DMS53 (cell line): Measurements from ENCODE around the gene XPR1.
A peak's percentile ranks its signal among the peaks of the same experiment; 100 is the strongest.
"Not testable (repeated sequence)": the region's sequence is repeated elsewhere in the genome, so short reads cannot be mapped to it uniquely, and the experiment has no call there.

Experiments
- DNase-seq: peaks from one replicate; lab custom pipeline; 2025; lab: John Stamatoyannopoulos, UW

Gene XPR1

DNA sequence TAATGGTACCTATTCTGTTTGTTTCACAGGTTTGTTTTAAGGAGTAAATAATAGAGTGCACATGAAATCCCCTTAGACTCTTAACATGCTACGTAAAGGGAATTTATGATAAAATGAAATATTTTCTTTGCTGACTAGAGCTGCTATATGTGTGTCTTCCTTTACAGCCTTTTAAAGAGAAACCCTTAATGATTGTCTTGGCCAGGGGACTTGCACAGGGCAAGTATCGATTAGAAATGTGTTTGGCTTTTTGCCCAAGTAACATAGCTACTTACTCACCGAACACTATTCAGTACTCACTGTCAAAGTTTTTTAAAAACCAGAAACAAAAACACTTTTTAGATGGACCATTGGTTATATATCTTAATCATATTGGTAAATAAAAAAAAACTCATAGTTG, 209.6 kb downstream of the XPR1 start:
- no peak for DNase-seq

DNA sequence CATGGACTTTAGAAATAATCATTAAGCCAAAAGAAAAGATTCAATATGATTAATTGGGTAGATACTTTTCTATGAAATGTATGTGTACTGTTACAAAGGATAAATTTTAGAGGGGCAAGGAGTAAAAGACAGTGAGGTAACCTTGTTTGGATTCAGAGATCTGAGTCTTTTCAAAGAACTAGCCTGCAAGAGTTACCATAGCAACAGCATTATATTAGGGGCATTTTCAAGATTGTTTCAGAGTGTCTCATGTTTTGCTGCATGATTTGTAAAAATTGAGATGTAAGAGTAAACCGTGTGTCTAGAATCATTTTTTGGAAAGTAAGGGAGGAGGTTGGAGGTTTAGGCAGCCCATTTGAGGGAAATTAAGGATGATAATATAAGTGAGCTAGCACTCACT, 210.2 kb downstream of the XPR1 start:
- DNase-seq, result peak; percentile 7

GRCh38 chr1:180842491-180843275, 210.9 kb downstream of the XPR1 start:
- peak; percentile 36 for DNase-seq

GRCh38 chr1:180845352-180845751, 213.5 kb downstream of the XPR1 start:
- no peak for DNase-seq

GRCh38 chr1:180848191-180848590, 216.4 kb downstream of the XPR1 start:
- DNase-seq, result peak; percentile 28

DNA sequence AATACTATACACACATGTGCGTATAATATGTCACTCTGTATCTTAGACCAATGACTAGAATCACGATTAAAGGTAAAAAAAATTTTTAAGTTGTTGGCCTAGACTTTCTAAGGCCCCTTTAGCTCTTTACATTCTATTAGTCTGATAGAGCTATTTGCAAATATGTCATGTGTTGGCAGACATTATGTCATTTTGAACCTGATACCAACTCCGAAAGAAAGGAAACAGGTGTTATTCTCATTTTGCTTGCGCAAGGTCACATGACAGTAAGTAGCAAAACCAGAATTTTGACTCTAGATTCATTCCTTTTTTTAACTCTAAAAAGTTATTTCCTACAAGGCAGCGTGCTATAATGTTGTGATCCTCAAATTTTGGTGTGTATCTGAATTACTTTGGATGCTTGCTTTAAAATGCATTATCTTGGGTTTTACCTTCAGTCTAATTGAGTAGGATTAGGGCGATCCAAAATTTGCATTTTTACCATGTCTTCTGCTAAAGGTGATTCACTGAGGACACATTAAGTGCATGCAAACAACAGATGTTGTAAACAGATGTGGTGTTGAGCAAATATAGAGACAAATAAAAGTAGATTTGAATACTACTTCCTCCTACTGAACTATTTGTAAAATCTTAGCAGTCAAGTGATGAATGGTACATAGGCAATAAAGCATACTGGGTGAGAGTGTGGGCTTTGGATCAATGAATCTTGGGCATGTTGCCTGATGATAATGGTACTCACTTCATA, 217.4 kb downstream of the XPR1 start:
- peak; percentile 89 for DNase-seq

- no peak for DNase-seq
These were observed 220.4 kb downstream of the XPR1 start for GRCh38 chr1:180851995-180852887.

DNA sequence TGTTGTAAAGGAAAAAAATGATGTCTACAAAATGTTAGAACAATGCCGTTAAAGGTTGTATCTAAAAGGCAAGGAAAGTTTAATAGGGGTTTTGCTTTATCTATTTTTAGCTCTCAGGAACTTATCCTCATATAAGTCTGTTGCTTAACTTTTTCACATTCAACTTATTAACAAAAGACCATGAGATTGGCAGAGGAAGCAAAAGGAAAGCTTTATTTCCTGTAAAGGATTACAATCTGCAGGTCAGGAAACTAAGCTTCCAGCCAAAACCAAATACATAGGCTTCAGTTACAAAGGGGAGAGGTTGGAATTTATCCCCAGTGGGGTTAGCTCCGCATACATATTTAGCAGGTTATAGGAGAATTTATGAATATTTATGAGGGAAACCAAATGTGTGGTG, 222.2 kb downstream of the XPR1 start:
- DNase-seq, result no peak

DNA sequence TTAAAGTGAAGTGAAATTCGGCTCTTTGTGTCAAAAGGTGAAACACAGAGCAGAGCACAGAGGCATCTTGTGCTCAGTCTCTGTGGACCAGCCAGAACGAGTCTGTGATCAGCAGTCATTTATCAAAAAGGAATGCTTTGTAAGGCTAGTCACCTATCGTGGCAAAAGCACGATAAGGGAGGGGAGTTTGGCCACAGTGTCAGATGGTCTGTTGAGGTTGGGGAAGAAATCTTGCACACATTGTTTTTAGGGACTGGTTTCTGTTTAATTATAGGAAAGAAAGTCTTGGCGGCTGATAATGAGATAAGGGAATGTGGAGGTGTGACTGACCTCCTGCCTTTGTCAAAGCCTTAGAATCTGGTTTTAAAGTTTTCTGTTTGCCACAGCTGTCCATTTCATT, 222.6 kb downstream of the XPR1 start:
- no peak for DNase-seq

DNA sequence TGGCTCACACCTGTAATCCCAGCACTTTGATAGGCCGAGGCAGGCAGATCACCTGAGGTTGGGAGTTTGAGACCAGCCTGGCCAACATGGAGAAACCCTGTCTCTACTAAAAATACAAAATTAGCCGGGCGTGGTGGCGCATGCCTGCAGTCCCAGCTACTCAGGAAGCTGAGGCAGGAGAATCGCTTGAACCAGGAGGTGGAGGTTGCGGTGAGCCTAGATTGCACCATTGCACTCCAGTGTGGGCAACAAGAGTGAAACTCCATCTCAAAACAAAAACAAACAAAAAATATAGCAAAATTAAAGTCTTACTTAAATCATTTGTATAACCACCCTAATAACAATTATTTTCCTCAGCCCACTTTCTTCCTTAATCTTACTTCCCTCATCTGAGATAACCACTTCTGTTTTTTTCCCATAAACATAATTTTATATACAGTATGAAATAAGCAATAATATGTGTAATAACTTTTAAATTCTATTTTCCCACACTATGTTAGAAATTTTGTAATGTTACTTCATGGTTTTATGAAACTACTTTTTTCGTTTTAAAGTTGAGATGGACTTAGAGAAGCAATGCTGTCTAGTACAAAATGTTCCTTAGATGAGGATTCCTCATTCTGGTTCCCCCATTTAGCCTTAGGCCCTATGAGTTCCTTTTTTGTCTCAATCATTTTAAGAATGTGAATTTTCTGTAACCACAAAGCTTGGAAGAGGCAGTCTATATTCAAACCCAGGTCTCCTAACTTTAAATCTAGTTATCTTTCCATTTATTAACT, 226.3 kb downstream of the XPR1 start:
- not testable (repeated sequence) for DNase-seq

- DNase-seq, result no peak
These were observed 227.5 kb downstream of the XPR1 start for GRCh38 chr1:180859306-180859705.

GRCh38 chr1:180860535-180860934, 228.7 kb downstream of the XPR1 start:
- peak; percentile 14 for DNase-seq

DNA sequence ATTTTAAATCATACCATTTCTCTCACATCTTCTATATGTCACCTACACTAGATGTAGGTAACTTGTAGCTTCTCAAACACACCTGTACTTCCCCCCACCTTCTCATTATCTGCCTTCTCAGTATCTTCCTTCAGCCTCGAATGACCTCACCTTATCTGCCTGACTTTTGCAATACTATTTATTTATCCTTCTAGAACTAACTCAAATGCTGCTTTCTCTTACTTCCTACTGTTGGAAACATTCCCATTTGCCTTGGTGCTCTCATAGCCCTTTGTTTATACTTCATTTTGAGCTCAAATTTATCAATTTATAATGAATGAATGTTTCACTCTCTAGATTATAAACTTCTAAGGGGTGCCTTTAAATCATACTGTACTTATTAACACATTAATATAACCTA, 230.5 kb downstream of the XPR1 start:
- peak; percentile 19 for DNase-seq

- DNase-seq, result peak; percentile 64
These were observed 231.4 kb downstream of the XPR1 start for GRCh38 chr1:180863158-180863775.

DNA sequence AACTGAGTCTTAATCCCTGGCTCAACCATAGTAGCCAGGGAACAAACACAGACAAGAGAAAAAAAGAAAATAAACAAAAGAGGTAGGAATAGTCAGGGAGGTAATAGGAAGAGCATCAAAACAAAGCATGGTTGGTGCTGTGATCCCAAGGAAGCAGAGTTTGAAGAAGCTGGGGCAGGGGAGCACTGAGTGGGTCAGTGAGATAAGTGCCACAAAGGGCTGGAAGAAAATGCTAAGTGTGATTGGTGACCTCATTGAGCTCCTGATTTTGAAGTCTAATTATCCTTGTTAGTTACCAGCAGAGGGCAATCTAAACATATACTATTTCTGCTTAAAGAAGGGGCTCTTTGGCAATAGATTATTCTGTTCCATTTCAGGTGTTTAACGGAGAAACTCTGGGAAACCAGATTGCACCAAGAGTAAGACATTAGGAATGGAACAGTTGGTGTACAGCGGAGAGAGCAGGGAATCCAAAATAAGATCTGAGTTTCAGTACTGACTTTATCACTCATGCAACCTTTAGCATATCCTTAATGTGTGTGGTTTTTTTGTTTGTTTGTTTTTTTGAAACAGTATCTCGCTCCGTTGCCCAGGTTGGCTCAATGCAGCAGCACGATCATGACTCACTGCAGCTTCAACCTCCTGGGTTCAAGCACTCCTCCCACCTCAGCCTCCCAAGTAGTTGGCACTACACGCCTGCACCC, 250.1 kb downstream of the XPR1 start:
- peak; percentile 67 for DNase-seq

DNA sequence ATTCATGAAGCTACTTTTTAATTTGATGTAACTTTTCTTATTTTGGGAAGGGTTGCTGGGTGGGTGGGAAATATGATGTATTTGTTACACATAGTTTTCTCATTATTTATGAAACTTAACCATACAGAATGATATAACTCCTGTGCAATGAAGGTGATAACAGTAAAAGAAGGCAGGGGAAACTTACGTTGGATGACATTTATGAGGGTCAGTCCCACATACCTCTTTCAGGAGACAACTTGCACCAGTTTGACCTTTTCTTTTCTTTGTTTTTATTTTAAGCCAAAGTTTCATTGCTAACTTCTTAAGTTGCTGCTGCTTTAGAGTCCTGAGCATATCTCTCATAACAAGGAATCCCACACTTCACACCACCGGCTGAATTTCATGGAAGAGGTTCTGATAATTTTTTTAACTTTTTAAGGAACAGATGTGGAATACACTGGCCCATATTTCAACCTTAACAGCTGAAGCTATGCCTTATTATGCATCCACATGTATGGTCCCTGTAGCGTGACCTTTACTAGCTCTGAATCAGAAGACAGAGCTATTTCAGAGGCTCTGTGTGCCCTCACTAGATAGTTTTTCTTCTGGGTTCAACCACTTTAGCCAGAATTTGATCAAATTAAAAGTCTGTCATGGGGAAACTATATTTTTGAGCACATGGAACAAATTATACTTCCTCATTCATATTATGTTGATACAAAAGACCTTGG, 252.9 kb downstream of the XPR1 start:
- no peak for DNase-seq

- no peak for DNase-seq
These were observed 254.5 kb downstream of the XPR1 start for GRCh38 chr1:180886338-180886737.

DNA sequence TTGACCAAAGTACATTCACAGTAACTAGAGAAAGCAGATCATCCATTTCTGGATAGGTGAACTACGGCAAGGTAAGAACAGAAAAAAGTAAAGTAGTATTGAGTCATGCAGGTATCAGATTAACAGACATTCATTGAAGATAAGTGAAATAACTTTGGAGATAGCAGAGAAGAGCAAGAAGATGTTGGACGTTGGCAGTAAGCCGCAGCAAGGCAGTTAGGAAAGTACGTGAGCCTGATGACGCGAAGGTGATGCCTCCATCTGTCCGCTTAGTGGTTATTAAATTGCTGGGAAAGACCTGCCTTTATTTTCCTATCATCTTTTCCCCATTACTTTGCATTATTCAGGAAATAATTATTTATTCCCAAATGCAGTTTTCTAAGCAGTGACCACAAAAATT, 256.0 kb downstream of the XPR1 start:
- DNase-seq, result no peak

DNA sequence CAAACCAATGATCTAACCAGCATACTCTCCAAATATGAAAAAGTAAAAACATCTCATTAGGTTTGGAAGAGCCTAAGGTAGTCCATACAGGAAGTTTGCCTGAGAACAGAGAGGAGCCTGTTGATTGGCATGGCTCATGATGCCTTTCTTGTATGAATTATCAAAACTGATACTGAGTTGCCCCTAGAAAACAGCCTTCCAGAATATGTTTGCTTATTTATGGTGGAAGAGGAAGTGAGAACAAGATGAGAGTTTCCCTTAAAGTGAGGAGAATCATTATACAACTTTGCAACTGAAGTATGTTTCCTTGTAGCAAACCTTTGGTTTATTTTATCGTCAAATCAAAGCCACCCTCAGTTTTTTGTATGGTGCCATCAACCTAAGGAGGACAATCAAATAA, 257.0 kb downstream of the XPR1 start:
- no peak for DNase-seq

DNA sequence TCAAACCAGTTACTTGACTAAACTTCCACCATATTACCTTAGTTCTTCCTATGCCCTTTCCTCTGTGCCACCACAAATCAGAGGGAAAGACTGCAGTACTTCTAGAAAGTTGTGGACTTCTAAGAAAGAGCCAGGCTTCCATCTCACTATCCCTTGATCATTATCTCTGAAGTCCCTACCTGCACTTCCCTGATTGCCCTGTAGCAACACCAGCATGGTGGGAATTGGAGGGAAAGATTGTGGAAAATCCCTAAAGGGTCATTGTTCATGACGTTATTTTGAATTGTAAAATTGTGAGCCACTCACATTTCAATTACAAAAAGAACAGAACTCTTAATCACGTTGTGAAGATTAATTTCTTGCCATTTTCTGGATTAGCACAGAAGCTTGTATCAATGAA, 257.5 kb downstream of the XPR1 start:
- DNase-seq, result no peak
